ENCODE data around the gene CEACAM16. TPM values are rescaled to one million over a fixed set of nuclear protein-coding genes. Genes with fewer than 3 reads are reported as not detected.

Gene CEACAM16
- total RNA-seq, 1 experiment from 2014 or later: 0.73 TPM

DNA sequence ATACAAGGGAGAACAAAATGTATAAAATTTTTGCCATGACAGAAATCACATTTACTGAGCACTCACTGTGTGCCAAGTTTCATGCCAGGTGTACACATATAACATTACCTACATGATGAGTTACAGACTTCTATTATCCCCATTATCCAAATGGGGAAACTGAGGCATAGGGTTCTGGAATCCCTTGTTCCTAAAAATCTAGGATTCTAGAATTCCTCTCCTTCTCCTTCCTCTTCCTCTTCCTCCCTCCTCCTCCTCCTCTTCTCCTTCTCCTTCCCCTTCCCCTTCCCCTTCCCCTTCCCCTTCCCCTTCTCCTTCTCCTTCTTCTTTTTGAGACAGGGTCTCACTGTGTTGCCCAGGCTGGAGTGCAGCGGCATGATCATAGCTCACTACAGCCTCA lies 35.4 kb downstream of the CEACAM16 start:
- no peaks in the 10 kb centered on the region for H3K36me3 ChIP-seq
- DNase-seq: no peak
- H3K9me3 ChIP-seq (replicated peaks): no peaks in the 10 kb centered on the region; the same call in 1 of the 2 replicates
- no peak overlapping the region for H3K4me3 ChIP-seq
- H3K27me3 ChIP-seq: peaks cover 3% of the 10 kb centered on the region; the same call in 1 of the 2 replicates
- no peaks in the 10 kb centered on the region for H3K4me1 ChIP-seq
- H3K27ac ChIP-seq: no peak overlapping the region

DNA sequence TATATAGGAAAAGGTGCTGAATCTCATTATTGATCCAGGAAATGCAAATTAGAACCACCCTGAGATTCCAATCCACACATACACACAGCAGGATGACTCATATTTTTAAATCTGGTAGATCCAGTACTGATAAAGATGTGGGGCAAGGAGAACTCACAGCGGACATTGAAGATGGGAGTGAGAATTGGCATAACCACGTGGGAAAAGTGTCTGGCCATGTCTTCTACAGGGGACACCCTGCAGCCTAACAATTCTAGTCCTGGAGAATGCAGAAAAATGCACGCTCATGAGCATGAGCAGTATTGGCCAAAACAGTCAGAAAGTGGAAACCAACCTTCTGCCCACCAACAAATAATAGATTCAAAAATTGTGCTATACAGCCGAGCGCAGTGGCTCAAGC lies 36.1 kb downstream of the CEACAM16 start:
- H3K36me3 ChIP-seq: no peaks in the 10 kb centered on the region
- H3K9me3 ChIP-seq (replicated peaks): no peaks in the 10 kb centered on the region; the same call in 1 of the 2 replicates
- H3K27ac ChIP-seq: no peak overlapping the region
- no peak for DNase-seq
- H3K27me3 ChIP-seq: peaks cover 3% of the 10 kb centered on the region; the same call in 1 of the 2 replicates
- no peak overlapping the region for H3K4me3 ChIP-seq
- no peaks in the 10 kb centered on the region for H3K4me1 ChIP-seq

DNA sequence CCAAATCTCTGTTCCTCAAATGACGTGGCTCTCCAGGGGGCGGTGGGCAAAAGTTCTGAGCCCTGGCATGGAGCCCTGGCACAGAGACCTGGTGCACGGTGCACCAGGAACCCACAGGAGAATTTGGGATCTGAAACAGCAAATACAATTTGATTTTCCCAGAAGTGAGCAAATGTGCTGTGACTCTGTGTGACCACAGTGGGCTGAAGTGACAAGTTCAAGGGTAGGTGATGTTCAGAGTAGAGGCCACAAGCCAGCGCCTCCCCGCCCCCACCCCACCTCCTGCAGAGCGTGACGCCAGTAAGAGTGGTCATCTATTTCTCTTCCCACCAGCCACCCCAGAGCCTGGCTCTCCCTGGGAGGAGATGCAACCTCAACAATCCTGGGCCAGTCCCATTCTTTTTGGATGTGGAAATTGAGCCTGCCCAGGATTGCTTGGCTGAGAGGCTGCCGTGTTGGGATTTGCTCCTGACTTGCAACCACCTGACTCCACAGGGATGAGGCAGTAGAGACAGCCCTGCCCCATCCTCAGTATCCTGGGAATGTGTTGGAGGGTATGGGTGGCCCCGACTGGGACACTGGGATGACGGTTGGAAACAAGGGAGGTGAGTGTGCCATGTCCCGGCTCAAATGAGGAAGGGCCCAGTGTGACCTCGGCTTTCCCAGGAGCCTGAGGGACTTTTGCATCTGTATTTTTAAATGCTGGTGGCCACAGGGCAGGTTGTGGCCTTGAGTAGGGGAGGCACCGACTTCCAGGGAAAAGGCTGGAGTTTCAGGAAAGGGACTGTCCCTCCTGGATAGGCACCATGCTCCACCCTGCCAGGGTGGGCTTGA lies 38.5 kb downstream of the CEACAM16 start:
- DNase-seq: no peak
- no peak overlapping the region for H3K4me3 ChIP-seq
- H3K36me3 ChIP-seq: no peaks in the 10 kb centered on the region
- no peaks in the 10 kb centered on the region; the same call in 1 of the 2 replicates for H3K9me3 ChIP-seq (replicated peaks)
- no peak overlapping the region for H3K27ac ChIP-seq
- peaks cover 13% of the 10 kb centered on the region for H3K4me1 ChIP-seq
- peaks cover under 1% of the 10 kb centered on the region; the same call in 1 of the 2 replicates for H3K27me3 ChIP-seq

DNA sequence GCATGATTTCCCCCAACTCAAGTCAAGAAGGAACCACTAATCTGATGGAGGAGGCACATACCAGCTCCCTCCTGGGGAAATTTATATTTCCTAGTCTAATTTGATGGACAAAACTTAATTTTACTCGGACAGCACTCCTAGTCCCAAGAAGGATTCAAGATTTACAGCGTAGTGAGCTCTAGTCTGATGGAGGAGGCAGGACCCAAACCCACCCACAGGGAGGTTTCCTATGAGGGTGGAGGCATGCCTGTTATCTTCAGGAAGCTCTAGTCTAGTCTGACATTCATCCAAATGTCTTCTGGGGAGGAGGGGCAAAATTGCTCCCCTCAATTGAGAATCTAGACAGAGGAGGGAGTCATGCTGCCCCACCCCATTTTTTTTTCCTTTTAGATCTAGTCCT lies 39.2 kb downstream of the CEACAM16 start:
- Histone ChIP-seq H3K9me3 (replicated peaks) (no peaks in the 10 kb centered on the region; the same call in 1 of the 2 replicates), H3K4me3 (no peak overlapping the region), H3K27me3 (no peaks in the 10 kb centered on the region), H3K36me3 (no peaks in the 10 kb centered on the region), H3K4me1 (peaks cover 18% of the 10 kb centered on the region), H3K27ac (no peak overlapping the region)
- DNase-seq: no peak

DNA sequence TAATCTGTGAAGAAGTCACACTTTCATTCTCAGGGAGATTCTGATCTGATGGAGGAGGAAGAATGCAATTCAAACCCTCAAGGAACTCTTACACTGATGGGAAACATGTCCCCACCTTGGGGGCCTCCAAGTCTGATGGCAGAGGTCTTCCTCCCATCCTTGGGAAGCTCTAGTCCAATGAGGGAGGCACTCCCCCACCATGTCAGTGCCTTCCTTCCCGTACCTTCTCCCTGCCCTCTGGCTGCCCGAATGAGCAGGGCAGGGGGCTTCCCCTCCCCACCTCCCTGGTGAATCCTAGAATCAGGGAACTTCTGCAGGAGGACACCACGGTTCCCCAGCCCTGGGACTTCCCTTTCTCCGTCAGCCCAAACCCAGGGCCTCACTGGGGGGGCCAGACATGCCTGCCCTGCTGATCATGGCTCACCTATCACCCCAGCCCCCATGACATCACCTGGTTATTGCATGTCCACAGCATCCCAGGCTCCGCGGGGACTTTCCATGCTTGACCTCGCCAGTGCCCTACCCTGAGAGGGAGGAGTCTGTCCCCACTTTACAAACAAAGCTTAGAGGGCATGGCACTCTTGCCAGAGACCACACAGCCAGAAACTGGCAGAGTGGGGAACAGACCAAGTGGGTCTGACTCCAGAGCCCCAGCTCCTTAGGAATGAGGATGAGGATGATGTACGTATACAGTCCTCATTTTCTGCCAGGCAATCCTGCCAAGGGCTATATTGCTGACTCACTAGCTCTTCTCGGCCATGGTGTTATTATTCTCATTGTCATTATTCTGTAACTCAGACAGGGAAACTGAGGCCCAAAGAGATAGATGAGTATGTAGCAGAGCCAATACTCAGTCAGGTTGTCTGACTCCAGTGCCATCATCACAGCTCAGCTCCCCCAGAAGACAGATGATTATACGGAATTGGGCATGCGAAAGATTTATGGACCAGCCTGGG lies 39.9 kb downstream of the CEACAM16 start:
- no peak for DNase-seq

DNA sequence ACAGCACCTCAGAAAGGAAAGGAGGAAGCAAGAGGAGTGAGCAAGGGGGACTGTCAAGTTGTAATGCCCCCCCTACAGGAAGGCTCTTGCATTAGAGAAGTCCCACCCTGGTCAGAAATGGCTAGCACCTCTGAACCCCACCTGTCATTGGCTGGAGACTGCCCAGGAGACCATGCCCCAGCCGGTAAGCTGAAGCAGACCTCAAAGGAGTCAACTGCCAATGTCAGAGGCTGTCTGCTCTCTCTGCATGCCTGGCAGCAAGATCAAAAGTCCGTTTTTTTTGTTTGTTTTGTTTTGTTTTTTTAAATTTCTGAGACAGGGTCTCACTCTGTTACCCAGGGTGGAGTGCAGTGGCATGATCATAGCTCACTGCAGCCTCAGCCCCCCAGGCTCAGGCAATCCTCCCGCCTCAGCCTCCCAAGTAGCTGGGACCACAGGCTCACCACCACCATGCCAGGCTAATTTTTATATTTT lies 41.4 kb downstream of the CEACAM16 start:
- Histone ChIP-seq H3K4me1 (peaks cover 24% of the 10 kb centered on the region), H3K9me3 (replicated peaks) (no peaks in the 10 kb centered on the region), H3K36me3 (no peaks in the 10 kb centered on the region), H3K4me3 (no peak overlapping the region), H3K27ac (no peak overlapping the region), H3K27me3 (no peaks in the 10 kb centered on the region)
- DNase-seq: no peak

More for the DNA sequence above, 39.9 kb downstream of the CEACAM16 start:
- Histone ChIP-seq H3K36me3 (no peaks in the 10 kb centered on the region), H3K9me3 (replicated peaks) (no peaks in the 10 kb centered on the region), H3K27me3 (no peaks in the 10 kb centered on the region), H3K4me3 (no peak overlapping the region), H3K27ac (no peak overlapping the region), H3K4me1 (peaks cover 18% of the 10 kb centered on the region)

DNA sequence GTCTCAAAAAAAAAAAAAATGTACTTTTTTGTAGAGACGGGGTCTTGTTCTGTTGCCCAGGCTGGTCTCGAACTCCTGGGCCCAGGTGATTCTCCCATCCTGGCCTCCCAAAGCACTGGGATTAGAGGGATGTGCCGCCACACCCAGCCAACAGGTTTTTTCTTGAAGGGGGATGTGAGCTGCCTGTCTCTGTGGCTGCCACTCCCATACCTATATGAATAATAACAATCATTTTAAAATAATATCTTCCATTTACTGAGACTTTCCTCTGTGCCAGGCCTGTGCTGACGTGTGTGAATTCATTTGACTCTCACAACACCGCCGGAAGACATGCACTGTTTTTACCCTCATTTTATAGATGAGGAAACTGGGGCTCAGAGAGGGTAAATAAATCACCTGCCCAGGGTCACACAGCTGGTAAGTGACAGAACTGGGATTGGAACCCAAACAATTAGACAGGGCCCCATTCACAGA lies 42.3 kb downstream of the CEACAM16 start:
- no peaks in the 10 kb centered on the region for H3K27me3 ChIP-seq
- no peaks in the 10 kb centered on the region for H3K9me3 ChIP-seq (replicated peaks)
- H3K4me3 ChIP-seq: no peak overlapping the region
- H3K27ac ChIP-seq: no peak overlapping the region
- H3K36me3 ChIP-seq: no peaks in the 10 kb centered on the region
- DNase-seq: no peak
- peaks cover 24% of the 10 kb centered on the region for H3K4me1 ChIP-seq

DNA sequence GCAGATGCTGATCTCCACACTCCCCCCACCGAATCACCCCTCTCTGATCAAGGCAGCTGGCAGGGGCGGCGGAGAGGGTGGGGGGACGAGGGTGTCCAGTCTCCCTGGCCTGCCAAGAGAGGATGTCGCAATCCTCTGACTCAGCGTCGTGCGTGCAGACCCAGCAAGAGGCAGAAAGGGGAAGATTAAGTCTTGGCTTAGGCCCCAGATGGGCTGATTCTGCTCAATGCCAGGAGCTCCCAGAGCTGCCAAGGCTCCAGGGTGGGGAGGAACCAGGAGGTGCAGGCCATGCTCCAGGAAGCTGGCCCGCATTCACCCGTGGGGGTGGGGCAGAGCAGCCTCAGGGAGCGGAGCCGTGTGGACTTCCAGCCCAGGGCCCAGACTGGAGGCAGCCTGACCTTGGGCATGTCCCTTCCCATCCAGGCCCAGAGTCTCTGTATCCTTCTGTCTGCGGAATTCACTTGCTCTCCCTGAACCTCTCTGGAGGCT lies 42.9 kb downstream of the CEACAM16 start:
- peaks cover 27% of the 10 kb centered on the region for H3K4me1 ChIP-seq

DNA sequence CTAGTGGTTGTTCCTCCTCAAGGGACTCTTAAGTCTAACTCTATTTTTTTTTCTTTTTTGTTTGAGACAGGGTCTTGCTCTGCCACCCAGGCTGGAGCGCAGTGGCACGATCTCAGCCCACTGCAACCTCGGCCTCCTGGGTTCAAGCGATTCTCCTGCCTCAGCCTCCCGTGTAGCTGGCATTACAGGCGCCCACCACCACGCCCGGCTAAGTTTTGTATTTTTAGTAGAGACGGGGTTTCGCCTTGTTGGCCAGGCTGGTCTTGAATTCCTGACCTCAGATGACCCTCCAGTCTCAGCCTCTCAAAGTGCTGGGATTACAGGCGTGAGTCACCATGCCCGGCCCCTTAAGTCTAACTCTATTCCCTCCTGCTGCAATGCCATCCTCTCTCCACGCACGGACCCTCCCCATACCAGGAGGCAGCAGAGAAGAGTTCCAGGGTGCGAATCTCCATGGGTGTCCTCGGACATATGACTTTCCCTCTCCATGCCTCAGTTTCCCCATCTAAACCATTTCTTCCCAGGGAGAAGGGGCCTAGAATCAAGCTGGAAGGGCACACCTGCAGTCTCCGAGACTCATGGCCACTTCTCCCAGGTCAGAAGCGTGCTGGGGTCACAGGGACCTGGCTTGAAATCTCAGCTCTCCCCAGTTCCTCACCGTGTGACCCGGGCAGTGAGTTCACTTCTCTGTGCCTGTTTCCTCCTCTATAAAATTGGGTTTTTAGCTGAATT lies 43.5 kb downstream of the CEACAM16 start:
- H3K36me3 ChIP-seq: no peaks in the 10 kb centered on the region
- H3K4me1 ChIP-seq: peaks cover 29% of the 10 kb centered on the region
- DNase-seq: no peak
- H3K27ac ChIP-seq: peak overlapping the region; percentile 44
- no peaks in the 10 kb centered on the region for H3K9me3 ChIP-seq (replicated peaks)
- H3K4me3 ChIP-seq: no peak overlapping the region
- H3K27me3 ChIP-seq: no peaks in the 10 kb centered on the region

More for the DNA sequence above, 42.9 kb downstream of the CEACAM16 start:
- no peak overlapping the region for H3K4me3 ChIP-seq
- no peaks in the 10 kb centered on the region for H3K9me3 ChIP-seq (replicated peaks)
- H3K27me3 ChIP-seq: no peaks in the 10 kb centered on the region
- H3K27ac ChIP-seq: peak overlapping the region; percentile 44
- DNase-seq: peak; percentile 89 to 92
- H3K36me3 ChIP-seq: no peaks in the 10 kb centered on the region

DNA sequence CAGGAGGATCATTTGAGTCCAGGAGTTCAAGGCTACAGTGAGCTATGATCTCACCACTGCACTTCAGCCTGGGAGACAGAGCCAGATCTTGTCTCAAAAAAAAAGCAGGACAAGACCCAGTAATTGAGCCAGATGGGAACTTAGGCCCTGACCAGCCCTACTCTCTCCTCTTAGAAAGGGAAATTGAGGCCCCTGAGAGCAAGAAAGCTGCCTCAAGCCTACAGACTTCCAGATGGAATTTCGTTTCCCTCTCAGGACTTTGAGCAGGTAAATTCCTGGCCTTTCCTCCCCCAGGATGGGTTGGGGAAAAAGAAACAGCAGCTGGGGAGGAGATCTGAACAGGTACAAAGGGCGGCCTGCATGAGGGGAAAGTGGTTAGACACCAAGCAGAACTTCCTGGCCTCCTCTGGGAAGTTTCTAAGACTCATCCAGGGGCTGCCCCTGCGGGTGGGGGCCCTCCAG lies 46.0 kb downstream of the CEACAM16 start:
- H3K27ac ChIP-seq: peak overlapping the region; percentile 5; the same call in 1 of the 2 replicates
- peaks cover 29% of the 10 kb centered on the region for H3K4me1 ChIP-seq
- H3K36me3 ChIP-seq: no peaks in the 10 kb centered on the region
- no peak overlapping the region for H3K4me3 ChIP-seq
- H3K27me3 ChIP-seq: no peaks in the 10 kb centered on the region
- DNase-seq: no peak
- H3K9me3 ChIP-seq (replicated peaks): no peaks in the 10 kb centered on the region

DNA sequence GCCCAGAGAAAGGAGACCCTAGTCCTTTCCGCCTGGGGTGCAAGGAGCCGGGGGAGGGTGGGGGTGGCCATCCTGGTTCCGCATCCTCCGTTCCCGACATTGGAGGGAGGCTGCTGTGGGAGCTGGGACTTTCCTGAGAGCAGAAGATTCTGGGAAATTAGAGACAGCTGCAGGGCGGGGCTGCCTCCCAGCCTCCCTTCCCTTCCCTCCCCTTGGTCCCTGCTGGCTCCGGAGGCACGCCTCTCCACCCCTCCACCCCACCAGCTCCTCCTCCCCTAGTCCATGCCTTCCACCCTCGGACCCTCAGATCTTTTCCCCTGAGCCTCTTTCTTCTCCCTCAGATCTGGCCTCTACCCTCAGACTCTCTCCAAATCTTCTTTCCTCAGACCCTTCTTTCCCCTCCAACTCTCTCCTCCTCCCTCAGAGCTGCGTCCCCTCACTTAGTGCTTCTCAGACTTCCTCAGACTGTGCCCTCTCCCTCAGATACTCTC lies 46.4 kb downstream of the CEACAM16 start:
- peak overlapping the region; percentile 5; the same call in 1 of the 2 replicates for H3K27ac ChIP-seq
- H3K4me1 ChIP-seq: peaks cover 29% of the 10 kb centered on the region
- H3K4me3 ChIP-seq: no peak overlapping the region
- H3K36me3 ChIP-seq: no peaks in the 10 kb centered on the region
- H3K9me3 ChIP-seq (replicated peaks): no peaks in the 10 kb centered on the region
- H3K27me3 ChIP-seq: no peaks in the 10 kb centered on the region
- peak; percentile 90 to 92 for DNase-seq

DNA sequence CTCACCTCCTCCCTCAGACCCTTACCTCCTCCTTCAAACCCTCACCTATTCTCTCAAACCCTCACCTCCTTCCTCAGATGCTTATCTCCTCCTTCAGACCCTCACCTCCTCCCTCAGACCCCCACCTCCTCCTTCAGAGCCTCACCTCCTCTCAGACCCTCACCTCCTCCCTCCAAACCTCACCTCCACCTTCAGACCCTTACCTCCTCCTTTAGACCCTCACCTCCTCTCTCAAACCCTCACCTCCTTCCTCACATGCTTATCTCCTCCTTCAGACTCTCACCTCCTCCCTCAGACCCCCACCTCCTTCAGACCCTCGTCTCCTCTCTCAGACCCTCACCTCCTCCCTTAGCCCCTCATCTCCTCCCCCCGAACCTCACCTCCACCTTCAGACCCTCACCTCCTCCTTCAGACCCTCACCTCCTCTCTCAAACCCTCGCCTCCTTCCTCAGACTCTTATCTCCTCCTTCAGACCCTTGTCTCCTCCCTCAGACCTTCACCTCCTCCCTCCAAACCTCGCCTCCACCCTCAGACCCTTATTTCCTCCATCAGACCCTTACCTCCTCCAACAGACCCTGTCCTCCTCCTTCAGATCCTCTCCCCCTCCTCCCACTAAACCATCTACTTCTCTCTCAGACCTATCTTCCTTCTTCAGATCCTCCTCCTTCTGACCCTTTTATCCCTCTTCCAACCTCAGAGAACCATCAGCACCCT lies 47.1 kb downstream of the CEACAM16 start:
- H3K9me3 ChIP-seq (replicated peaks): no peaks in the 10 kb centered on the region
- no peaks in the 10 kb centered on the region for H3K27me3 ChIP-seq
- H3K36me3 ChIP-seq: no peaks in the 10 kb centered on the region
- peaks cover 26% of the 10 kb centered on the region for H3K4me1 ChIP-seq
- no peak for DNase-seq
- H3K27ac ChIP-seq: no peak overlapping the region
- H3K4me3 ChIP-seq: no peak overlapping the region

DNA sequence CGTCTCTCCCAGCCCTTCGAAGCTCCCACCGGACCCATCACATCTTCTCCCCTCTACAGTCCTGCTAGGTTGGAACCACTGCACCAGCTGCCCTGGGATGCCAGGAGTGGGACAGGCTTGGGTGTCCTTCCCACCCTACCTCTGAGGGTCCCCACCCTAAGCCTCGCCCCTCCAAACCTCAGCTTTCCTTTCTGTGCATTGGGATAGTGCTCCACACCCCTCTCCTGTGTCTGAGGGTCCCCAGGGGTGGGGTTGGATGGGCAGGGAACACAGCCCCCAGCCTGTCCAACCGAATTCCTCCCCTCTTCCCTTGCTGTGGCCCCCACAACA lies 47.6 kb downstream of the CEACAM16 start:
- Histone ChIP-seq H3K9me3 (replicated peaks) (no peaks in the 10 kb centered on the region), H3K27ac (no peak overlapping the region), H3K36me3 (no peaks in the 10 kb centered on the region), H3K4me3 (no peak overlapping the region), H3K27me3 (no peaks in the 10 kb centered on the region), H3K4me1 (peaks cover 22% of the 10 kb centered on the region)
- DNase-seq: no peak
